Hepatocyte (in vitro differentiated cells): ENCODE measurements around the gene CSNK1G1. TPM values are rescaled to one million over a fixed set of nuclear protein-coding genes. Genes with fewer than 3 reads are reported as not detected.
"Not testable (repeated sequence)": the region's sequence is repeated elsewhere in the genome, so short reads cannot be mapped to it uniquely, and the experiment has no call there.

Experiments
- DNase-seq: peaks from one replicate; pipeline ENCODE4 v3.0.0-alpha.2; 2016; ENCODE audit warnings: low spot score
- H2AFZ ChIP-seq: fragments of 200-600 bp; sonication (generic); 2 replicates; pipeline ENCODE4 v1.6.0; 2016; ENCODE audit warnings: antibody characterized with exemption, mild to moderate bottlenecking
- H3K27ac ChIP-seq: fragments of 200-600 bp; sonication (generic); 2 replicates; pipeline ENCODE4 v1.5.1; 2016; ENCODE audit warnings: mild to moderate bottlenecking
- H3K27me3 ChIP-seq: fragments of 200-600 bp; sonication (generic); 2 replicates; pipeline ENCODE4 v1.6.1; 2016
- H3K36me3 ChIP-seq: fragments of 200-600 bp; sonication (generic); replicated peaks from 2 replicates; pipeline ENCODE4 v1.5.1; 2016; ENCODE audit warnings: low read depth; ENCODE audit not compliant: insufficient read depth
- H3K4me1 ChIP-seq: fragments of 200-600 bp; sonication (generic); 2 replicates; pipeline ENCODE4 v1.5.1; 2016; ENCODE audit warnings: mild to moderate bottlenecking, moderate library complexity; ENCODE audit not compliant: insufficient read depth
- H3K4me2 ChIP-seq: fragments of 200-600 bp; sonication (generic); 2 replicates; pipeline ENCODE4 v1.6.0; 2016
- H3K4me3 ChIP-seq: fragments of 200-600 bp; sonication (generic); 2 replicates; pipeline ENCODE4 v1.5.1; 2016; ENCODE audit warnings: mild to moderate bottlenecking
- H3K79me2 ChIP-seq: fragments of 200-600 bp; sonication (generic); 2 replicates; pipeline ENCODE4 v1.6.0; 2017; ENCODE audit warnings: mild to moderate bottlenecking
- H3K9me2 ChIP-seq: fragments of 200-600 bp; sonication (generic); replicated peaks from 2 replicates; pipeline ENCODE4 v1.6.0; 2017; ENCODE audit warnings: mild to moderate bottlenecking; ENCODE audit not compliant: insufficient read depth
- H3K9me3 ChIP-seq: fragments of 200-600 bp; sonication (generic); 2 replicates; pipeline ENCODE4 v1.5.1; 2016; ENCODE audit warnings: low read depth, mild to moderate bottlenecking
- H4K20me1 ChIP-seq: fragments of 200-600 bp; sonication (generic); 2 replicates; pipeline ENCODE4 v1.6.0; 2016; ENCODE audit warnings: mild to moderate bottlenecking; ENCODE audit not compliant: insufficient read depth, poor library complexity, severe bottlenecking
- EZH2 ChIP-seq: fragments of 200-600 bp; sonication (generic); IDR thresholded peaks from 2 replicates; pipeline ENCODE4 v1.6.1; 2016; ENCODE audit warnings: antibody characterized with exemption, mild to moderate bottlenecking, borderline replicate concordance
- EZH2phosphoT487 ChIP-seq: fragments of 200-600 bp; sonication (generic); IDR thresholded peaks from one replicate; pipeline ENCODE4 v1.6.1; 2018; ENCODE audit warnings: antibody characterized with exemption, mild to moderate bottlenecking, low read depth, moderate library complexity; ENCODE audit not compliant: unreplicated experiment, severe bottlenecking
- WGBS: methylation state at CpG from one replicate; pipeline ENCODE4 v1.1.6; 2016; ENCODE audit warnings: low lambda C conversion rate; ENCODE audit errors: missing lambda C conversion rate; 5-methylcytosine and 5-hydroxymethylcytosine counted together
- polyA plus RNA-seq: library from polyadenylated mRNA; unstranded; fragments of >200 nt; fragmentation: Nextera tagmentation; extraction: Ambion mirVana; gene quantifications from 2 replicates; pipeline ENCODE4 v1.2.1, GENCODE V29; 2016
- total RNA-seq: library from RNA; depleted of rRNA; stranded (reverse); fragments of >200 nt; gene quantifications from 2 replicates; pipeline ENCODE4 v1.2.3, GENCODE V29; 2014
- TF ChIP-seq, protein P1 (sequence below): fragments of 200-600 bp; sonication (generic); IDR thresholded peaks from 2 replicates; pipeline ENCODE4 v1.5.1; 2016; ENCODE audit warnings: antibody characterized with exemption, mild to moderate bottlenecking; ENCODE audit not compliant: poor library complexity

The CSNK1G1 gene
- total and polyA plus RNA-seq, 2 experiments from 2014 or later, result 7.7 to 18.1 TPM

DNA sequence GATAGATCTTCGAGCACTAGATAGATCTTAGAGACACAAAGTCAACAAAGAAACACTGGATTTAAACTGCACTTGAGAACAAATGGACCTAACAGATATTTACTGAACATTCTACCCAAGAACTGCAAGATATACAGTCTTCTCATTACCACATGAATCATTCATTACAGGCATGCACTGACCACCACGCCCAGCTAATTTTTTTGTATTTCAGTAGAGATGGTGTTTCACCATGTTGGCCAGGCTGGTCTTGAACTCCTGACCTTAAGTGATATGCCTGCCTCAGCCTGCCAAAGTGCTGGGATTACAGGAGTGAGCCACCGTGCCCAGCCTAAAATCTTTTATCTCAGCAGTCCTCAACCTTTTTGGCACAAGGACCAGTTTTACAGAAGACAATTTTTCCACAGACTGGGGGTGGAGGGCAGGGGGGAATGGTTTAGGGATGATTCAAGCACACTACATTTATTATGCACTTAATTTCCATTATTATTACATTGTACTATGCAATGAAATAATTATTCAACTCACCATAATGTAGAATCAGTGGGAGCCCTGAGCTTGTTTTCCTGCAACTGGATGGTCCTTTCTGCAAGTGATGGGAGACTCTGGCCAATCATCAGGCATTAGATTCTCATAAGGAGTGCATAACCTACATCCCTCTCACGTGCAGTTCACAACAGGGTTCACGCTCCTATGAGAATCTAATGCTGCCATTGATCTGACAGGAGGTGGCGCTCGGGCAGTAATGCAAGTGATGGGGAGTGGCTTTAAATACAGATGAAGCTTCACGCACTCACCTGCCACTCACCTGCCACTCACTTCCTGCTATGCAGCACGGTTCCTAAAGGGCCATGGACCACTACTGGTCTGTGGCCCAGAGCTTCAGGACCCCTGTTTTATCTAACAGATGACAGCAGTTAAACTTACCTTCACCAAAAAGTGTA lies 21.7 kb downstream of the CSNK1G1 start:
- Histone ChIP-seq H3K36me3 (no peaks in the 10 kb centered on the region), H3K9me3 (no peaks in the 10 kb centered on the region), H3K27me3 (no peaks in the 10 kb centered on the region), H3K9me2 (no peaks in the 10 kb centered on the region), H3K27ac (no peak overlapping the region), H2AFZ (no peak overlapping the region), H3K4me1 (no peaks in the 10 kb centered on the region), H3K4me3 (no peak overlapping the region), H4K20me1 (no peaks in the 10 kb centered on the region), H3K79me2 (peaks cover 25% of the 10 kb centered on the region), H3K4me2 (no peak overlapping the region)
- TF ChIP-seq EZH2phosphoT487, result no peak
- TF ChIP-seq, protein P1, sequence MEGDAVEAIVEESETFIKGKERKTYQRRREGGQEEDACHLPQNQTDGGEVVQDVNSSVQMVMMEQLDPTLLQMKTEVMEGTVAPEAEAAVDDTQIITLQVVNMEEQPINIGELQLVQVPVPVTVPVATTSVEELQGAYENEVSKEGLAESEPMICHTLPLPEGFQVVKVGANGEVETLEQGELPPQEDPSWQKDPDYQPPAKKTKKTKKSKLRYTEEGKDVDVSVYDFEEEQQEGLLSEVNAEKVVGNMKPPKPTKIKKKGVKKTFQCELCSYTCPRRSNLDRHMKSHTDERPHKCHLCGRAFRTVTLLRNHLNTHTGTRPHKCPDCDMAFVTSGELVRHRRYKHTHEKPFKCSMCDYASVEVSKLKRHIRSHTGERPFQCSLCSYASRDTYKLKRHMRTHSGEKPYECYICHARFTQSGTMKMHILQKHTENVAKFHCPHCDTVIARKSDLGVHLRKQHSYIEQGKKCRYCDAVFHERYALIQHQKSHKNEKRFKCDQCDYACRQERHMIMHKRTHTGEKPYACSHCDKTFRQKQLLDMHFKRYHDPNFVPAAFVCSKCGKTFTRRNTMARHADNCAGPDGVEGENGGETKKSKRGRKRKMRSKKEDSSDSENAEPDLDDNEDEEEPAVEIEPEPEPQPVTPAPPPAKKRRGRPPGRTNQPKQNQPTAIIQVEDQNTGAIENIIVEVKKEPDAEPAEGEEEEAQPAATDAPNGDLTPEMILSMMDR, result no peak
- no peak for TF ChIP-seq EZH2
- DNase-seq, result no peak
- 82% methylated on average over 9 of the region's 9 CpGs for WGBS

DNA sequence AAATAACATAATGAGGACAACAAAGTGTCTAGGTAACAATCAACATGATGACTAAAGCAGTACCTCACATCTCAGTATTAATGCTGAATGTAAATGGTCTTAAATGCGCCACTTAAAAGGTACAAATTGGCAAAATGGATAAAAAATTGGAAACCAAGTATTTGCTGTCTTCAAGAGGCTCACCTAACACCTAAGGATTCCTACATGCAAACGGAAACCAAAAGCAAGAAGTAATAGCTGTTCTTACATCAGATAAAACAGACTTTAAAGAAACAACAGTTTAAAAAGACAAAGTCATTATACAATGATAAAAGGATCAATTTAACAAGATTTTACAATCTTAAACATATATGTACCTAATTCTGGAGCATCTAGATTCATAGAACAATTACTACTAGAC lies 22.5 kb downstream of the CSNK1G1 start:
- TF ChIP-seq, protein P1, result no peak
- TF ChIP-seq EZH2, result no peak
- no peak for TF ChIP-seq EZH2phosphoT487
- no peaks in the 10 kb centered on the region for H3K9me2 ChIP-seq
- H3K36me3 ChIP-seq, result no peaks in the 10 kb centered on the region
- no peaks in the 10 kb centered on the region for H3K9me3 ChIP-seq
- H4K20me1 ChIP-seq, result no peaks in the 10 kb centered on the region
- H3K27me3 ChIP-seq, result no peaks in the 10 kb centered on the region
- H3K4me3 ChIP-seq, result no peak overlapping the region
- H3K4me1 ChIP-seq, result no peaks in the 10 kb centered on the region
- H3K79me2 ChIP-seq, result peaks cover 25% of the 10 kb centered on the region
- no peak overlapping the region for H3K27ac ChIP-seq
- H3K4me2 ChIP-seq, result no peak overlapping the region
- no peak overlapping the region for H2AFZ ChIP-seq
- no peak for DNase-seq
- 86% methylated on average over 2 of the region's 2 CpGs for WGBS

DNA sequence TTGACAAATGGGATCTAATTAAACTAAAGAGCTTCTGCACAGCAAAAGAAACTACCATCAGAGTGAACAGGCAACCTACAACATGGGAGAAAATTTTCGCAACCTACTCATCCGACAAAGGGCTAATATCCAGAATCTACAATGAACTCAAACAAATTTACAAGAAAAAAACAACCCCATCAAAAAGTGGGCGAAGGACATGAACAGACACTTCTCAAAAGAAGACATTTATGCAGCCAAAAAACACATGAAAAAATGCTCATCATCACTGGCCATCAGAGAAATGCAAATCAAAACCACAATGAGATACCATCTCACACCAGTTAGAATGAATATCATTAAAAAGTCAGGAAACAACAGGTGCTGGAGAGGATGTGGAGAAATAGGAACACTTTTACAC lies 24.3 kb downstream of the CSNK1G1 start:
- H3K27ac ChIP-seq, H3K36me3 ChIP-seq, DNase-seq, H3K9me2 ChIP-seq, H3K9me3 ChIP-seq, H3K4me3 ChIP-seq, H4K20me1 ChIP-seq, H3K4me2 ChIP-seq, H3K4me1 ChIP-seq, H2AFZ ChIP-seq, H3K27me3 ChIP-seq: not testable (repeated sequence)
- peaks cover 15% of the 10 kb centered on the region for H3K79me2 ChIP-seq
- WGBS, result 79% methylated on average over 3 of the region's 3 CpGs

DNA sequence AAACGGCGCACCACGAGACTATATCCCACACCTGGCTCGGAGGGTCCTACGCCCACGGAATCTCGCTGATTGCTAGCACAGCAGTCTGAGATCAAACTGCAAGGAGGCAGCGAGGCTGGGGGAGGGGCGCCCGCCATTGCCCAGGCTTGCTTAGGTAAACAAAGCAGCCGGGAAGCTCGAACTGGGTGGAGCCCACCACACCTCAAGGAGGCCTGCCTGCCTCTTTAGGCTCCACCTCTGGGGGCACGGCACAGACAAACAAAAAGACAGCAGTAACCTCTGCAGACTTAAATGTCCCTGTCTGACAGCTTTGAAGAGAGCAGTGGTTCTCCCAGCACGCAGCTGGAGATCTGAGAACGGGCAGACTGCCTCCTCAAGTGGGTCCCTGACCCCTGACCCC lies 29.0 kb downstream of the CSNK1G1 start:
- peaks cover 28% of the 10 kb centered on the region for H3K79me2 ChIP-seq
- H4K20me1 ChIP-seq, H3K4me3 ChIP-seq, H3K27me3 ChIP-seq, H3K4me1 ChIP-seq, H3K9me2 ChIP-seq, H3K27ac ChIP-seq, H3K4me2 ChIP-seq, DNase-seq, H3K9me3 ChIP-seq, H2AFZ ChIP-seq, H3K36me3 ChIP-seq: not testable (repeated sequence)
- 30% methylated on average over 12 of the region's 15 CpGs for WGBS

DNA sequence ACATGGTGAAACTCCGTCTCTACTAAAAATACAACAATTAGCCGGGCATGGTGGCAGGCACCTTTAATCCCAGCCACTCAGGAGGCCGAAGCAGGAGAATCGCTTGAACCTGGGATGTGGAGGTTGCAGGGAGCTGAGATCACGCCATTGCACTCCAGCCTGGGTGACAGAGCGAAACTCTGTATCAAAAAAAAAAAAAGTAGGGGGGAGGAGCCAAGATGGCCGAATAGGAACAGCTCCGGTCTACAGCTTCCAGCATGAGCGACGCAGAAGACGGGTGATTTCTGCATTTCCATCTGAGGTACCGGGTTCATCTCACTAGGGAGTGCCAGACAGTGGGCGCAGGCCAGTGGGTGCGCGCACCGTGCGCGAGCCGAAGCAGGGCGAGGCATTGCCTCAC lies 29.5 kb downstream of the CSNK1G1 start:
- not testable (repeated sequence) for H3K4me2 ChIP-seq, H3K9me3 ChIP-seq, H2AFZ ChIP-seq, H3K27me3 ChIP-seq, H3K4me1 ChIP-seq, H3K4me3 ChIP-seq, H3K36me3 ChIP-seq, DNase-seq, H4K20me1 ChIP-seq, H3K27ac ChIP-seq, H3K9me2 ChIP-seq
- WGBS, result 91% methylated on average over 9 of the region's 20 CpGs
- peaks cover 29% of the 10 kb centered on the region for H3K79me2 ChIP-seq
